ENCODE measurements around the gene TAF8.

TAF8 gene

DNA sequence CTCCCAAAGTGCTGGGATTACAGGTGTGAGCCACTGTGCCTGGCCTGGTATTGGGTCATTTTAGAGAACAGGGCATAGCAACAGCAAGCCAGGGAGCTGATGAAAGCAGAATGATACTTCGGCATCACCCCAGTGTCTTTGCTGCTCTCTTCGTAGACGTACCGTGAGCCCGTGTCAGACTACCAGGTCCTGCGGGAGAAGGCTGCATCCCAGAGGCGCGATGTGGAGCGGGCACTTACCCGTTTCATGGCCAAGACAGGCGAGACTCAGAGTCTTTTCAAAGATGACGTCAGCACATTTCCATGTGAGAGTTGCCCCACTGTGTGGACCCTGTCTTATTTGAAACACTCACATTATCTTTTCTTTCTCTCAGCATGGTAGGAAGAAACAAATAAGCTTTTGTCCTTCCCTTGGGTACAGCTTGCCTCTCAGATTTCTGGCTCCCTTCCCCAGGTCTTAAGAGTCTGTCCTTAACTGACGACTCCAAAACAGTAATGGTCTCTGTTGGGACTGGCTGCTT is 15.9 kb downstream of the TAF8 start:
- Histone ChIP-seq H3K27me3 (ENCODE audit: insufficient read depth, low read length) (no peaks in the 10 kb centered on the region), H2AFZ (ENCODE audit: low read length, unreplicated experiment) (no peak overlapping the region), H3K36me3 (ENCODE audit: insufficient read depth, low read length) (peaks cover 11% of the 10 kb centered on the region; the same call in 1 of the 2 replicates), H3K4me1 (ENCODE audit: control insufficient read depth, insufficient read depth, low read length, unreplicated experiment) (no peaks in the 10 kb centered on the region), H3K4me3 (ENCODE audit: low read depth, low read length) (no peak overlapping the region), H3K27ac (ENCODE audit: low read depth, low read length) (no peak overlapping the region), H3K79me2 (ENCODE audit: control insufficient read depth, insufficient read depth, low read length, unreplicated experiment) (no peaks in the 10 kb centered on the region)

DNA sequence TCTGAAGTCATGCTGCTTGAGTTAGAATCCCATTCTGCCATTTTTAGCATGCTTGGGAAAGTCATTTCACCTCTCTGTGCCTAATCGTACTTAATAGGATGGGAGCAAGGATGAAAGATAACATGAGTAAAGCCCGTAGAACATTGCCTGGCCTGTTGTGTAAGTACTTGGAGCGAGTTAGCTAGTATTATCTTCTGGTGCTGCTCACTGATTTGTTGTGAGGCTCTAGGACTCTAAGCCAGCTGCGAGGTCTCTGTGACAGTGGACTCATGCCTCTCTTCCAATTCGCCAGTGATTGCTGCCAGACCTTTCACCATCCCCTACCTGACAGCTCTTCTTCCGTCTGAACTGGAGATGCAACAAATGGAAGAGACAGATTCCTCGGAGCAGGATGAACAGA is 17.8 kb downstream of the TAF8 start:
- Histone ChIP-seq H2AFZ (ENCODE audit: low read length, unreplicated experiment) (no peak overlapping the region), H3K79me2 (ENCODE audit: control insufficient read depth, insufficient read depth, low read length, unreplicated experiment) (no peaks in the 10 kb centered on the region), H3K36me3 (ENCODE audit: insufficient read depth, low read length) (peaks cover 14% of the 10 kb centered on the region), H3K4me3 (ENCODE audit: low read depth, low read length) (no peak overlapping the region), H3K4me1 (ENCODE audit: control insufficient read depth, insufficient read depth, low read length, unreplicated experiment) (no peaks in the 10 kb centered on the region), H3K27me3 (ENCODE audit: insufficient read depth, low read length) (no peaks in the 10 kb centered on the region), H3K27ac (ENCODE audit: low read depth, low read length) (no peak overlapping the region)

DNA sequence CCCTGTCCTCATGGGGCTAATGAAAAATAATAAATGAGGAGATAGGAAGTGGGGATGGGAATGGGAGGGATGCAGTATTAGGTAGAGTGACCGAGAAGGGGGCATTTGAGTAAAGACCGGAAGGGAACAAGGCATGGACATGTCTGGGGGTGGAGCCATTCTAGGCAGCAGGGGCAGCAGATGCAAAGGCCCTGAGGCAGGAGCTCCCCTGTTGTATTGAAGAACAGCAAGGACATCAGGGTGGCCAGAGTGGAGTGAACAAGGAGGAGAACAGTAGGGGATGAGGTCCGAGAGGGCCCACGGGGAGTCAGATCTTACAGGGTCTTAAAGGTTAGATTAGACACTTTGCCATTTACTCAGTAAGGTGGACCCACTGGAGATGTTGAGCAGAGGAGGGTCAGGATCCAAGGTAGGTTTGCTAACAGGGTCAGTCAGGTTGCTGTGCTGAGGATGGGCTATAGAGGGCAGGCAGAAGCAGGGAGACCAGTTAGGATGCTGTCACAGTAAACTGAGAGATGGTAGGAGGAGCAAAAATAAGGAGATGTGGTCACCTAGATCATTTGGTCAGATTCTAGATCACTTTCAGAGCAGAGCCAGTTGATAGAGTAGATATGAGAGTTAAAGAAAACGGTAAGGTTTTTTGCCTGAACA is 18.7 kb downstream of the TAF8 start:
- Histone ChIP-seq H3K27me3 (ENCODE audit: insufficient read depth, low read length) (no peaks in the 10 kb centered on the region), H3K4me3 (ENCODE audit: low read depth, low read length) (no peak overlapping the region), H3K36me3 (ENCODE audit: insufficient read depth, low read length) (peaks cover 14% of the 10 kb centered on the region), H2AFZ (ENCODE audit: low read length, unreplicated experiment) (no peak overlapping the region), H3K4me1 (ENCODE audit: control insufficient read depth, insufficient read depth, low read length, unreplicated experiment) (no peaks in the 10 kb centered on the region), H3K79me2 (ENCODE audit: control insufficient read depth, insufficient read depth, low read length, unreplicated experiment) (no peaks in the 10 kb centered on the region), H3K27ac (ENCODE audit: low read depth, low read length) (no peak overlapping the region)

GRCh38 chr6:42071881-42072583 is 21.7 kb downstream of the TAF8 start:
- no peak overlapping the region for H2AFZ ChIP-seq (ENCODE audit: low read length, unreplicated experiment)
- no peak overlapping the region for H3K27ac ChIP-seq (ENCODE audit: low read depth, low read length)
- H3K27me3 ChIP-seq (ENCODE audit: insufficient read depth, low read length) = no peaks in the 10 kb centered on the region
- H3K4me3 ChIP-seq (ENCODE audit: low read depth, low read length) = no peak overlapping the region
- H3K79me2 ChIP-seq (ENCODE audit: control insufficient read depth, insufficient read depth, low read length, unreplicated experiment) = no peaks in the 10 kb centered on the region
- H3K4me1 ChIP-seq (ENCODE audit: control insufficient read depth, insufficient read depth, low read length, unreplicated experiment) = no peaks in the 10 kb centered on the region
- H3K36me3 ChIP-seq (ENCODE audit: insufficient read depth, low read length) = peaks cover 13% of the 10 kb centered on the region

DNA sequence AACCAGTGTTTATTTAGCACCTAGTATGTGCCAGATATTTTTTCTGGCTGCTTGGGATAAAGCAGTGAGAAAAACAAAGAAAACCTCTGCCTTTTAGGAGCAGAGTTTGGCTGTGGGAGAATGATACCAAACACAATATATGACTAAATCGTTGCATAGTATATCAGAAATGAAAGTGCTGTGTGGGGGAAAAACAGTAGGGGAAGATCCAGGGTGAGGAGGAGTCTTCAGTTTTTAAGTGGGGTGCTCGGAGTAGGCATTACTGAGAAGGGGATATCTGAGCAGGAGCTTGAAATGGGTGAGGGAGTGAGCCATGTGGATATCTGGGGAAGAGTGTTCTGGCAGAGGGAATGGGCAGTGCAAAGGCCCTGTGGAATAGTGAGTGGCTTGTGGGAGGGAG is 23.0 kb downstream of the TAF8 start:
- H3K79me2 ChIP-seq (ENCODE audit: control insufficient read depth, insufficient read depth, low read length, unreplicated experiment) = no peaks in the 10 kb centered on the region
- no peak overlapping the region for H2AFZ ChIP-seq (ENCODE audit: low read length, unreplicated experiment)
- H3K4me1 ChIP-seq (ENCODE audit: control insufficient read depth, insufficient read depth, low read length, unreplicated experiment) = no peaks in the 10 kb centered on the region
- H3K4me3 ChIP-seq (ENCODE audit: low read depth, low read length) = no peak overlapping the region
- H3K27me3 ChIP-seq (ENCODE audit: insufficient read depth, low read length) = no peaks in the 10 kb centered on the region
- H3K36me3 ChIP-seq (ENCODE audit: insufficient read depth, low read length) = peaks cover 18% of the 10 kb centered on the region
- no peak overlapping the region for H3K27ac ChIP-seq (ENCODE audit: low read depth, low read length)

- Histone ChIP-seq H2AFZ (ENCODE audit: low read length, unreplicated experiment) (no peak overlapping the region), H3K4me3 (ENCODE audit: low read depth, low read length) (no peak overlapping the region), H3K27ac (ENCODE audit: low read depth, low read length) (no peak overlapping the region), H3K4me1 (ENCODE audit: control insufficient read depth, insufficient read depth, low read length, unreplicated experiment) (no peaks in the 10 kb centered on the region), H3K36me3 (ENCODE audit: insufficient read depth, low read length) (peaks cover 10% of the 10 kb centered on the region), H3K79me2 (ENCODE audit: control insufficient read depth, insufficient read depth, low read length, unreplicated experiment) (no peaks in the 10 kb centered on the region), H3K27me3 (ENCODE audit: insufficient read depth, low read length) (no peaks in the 10 kb centered on the region)
These were observed 25.0 kb downstream of the TAF8 start for GRCh38 chr6:42075159-42075838.

GRCh38 chr6:42078386-42078785 is 28.1 kb downstream of the TAF8 start:
- H2AFZ ChIP-seq (ENCODE audit: low read length, unreplicated experiment) = no peak overlapping the region
- no peaks in the 10 kb centered on the region for H3K79me2 ChIP-seq (ENCODE audit: control insufficient read depth, insufficient read depth, low read length, unreplicated experiment)
- H3K4me1 ChIP-seq (ENCODE audit: control insufficient read depth, insufficient read depth, low read length, unreplicated experiment) = no peaks in the 10 kb centered on the region
- no peak overlapping the region for H3K4me3 ChIP-seq (ENCODE audit: low read depth, low read length)
- peaks cover 6% of the 10 kb centered on the region; the same call in 1 of the 2 replicates for H3K36me3 ChIP-seq (ENCODE audit: insufficient read depth, low read length)
- no peak overlapping the region for H3K27ac ChIP-seq (ENCODE audit: low read depth, low read length)
- H3K27me3 ChIP-seq (ENCODE audit: insufficient read depth, low read length) = no peaks in the 10 kb centered on the region

GRCh38 chr6:42079941-42080464 is 29.7 kb downstream of the TAF8 start:
- Histone ChIP-seq H3K4me3 (ENCODE audit: low read depth, low read length) (no peak overlapping the region), H3K27me3 (ENCODE audit: insufficient read depth, low read length) (no peaks in the 10 kb centered on the region), H2AFZ (ENCODE audit: low read length, unreplicated experiment) (no peak overlapping the region), H3K36me3 (ENCODE audit: insufficient read depth, low read length) (peaks cover 6% of the 10 kb centered on the region; the same call in 1 of the 2 replicates), H3K79me2 (ENCODE audit: control insufficient read depth, insufficient read depth, low read length, unreplicated experiment) (no peaks in the 10 kb centered on the region), H3K4me1 (ENCODE audit: control insufficient read depth, insufficient read depth, low read length, unreplicated experiment) (no peaks in the 10 kb centered on the region), H3K27ac (ENCODE audit: low read depth, low read length) (no peak overlapping the region)

GRCh38 chr6:42083530-42083929 is 33.2 kb downstream of the TAF8 start:
- Histone ChIP-seq H3K27ac (ENCODE audit: low read depth, low read length) (no peak overlapping the region), H2AFZ (ENCODE audit: low read length, unreplicated experiment) (no peak overlapping the region), H3K36me3 (ENCODE audit: insufficient read depth, low read length) (no peaks in the 10 kb centered on the region; the same call in 1 of the 2 replicates)

GRCh38 chr6:42084889-42085288 is 34.6 kb downstream of the TAF8 start:
- H3K36me3 ChIP-seq (ENCODE audit: insufficient read depth, low read length) = no peaks in the 10 kb centered on the region; the same call in 1 of the 2 replicates
- H2AFZ ChIP-seq (ENCODE audit: low read length, unreplicated experiment) = no peak overlapping the region
- no peak overlapping the region for H3K4me3 ChIP-seq (ENCODE audit: low read depth, low read length)

More at GRCh38 chr6:42083530-42083929, 33.2 kb downstream of the TAF8 start:
- Histone ChIP-seq H3K27me3 (ENCODE audit: insufficient read depth, low read length) (no peaks in the 10 kb centered on the region), H3K79me2 (ENCODE audit: control insufficient read depth, insufficient read depth, low read length, unreplicated experiment) (no peaks in the 10 kb centered on the region), H3K4me1 (ENCODE audit: control insufficient read depth, insufficient read depth, low read length, unreplicated experiment) (peaks cover 18% of the 10 kb centered on the region), H3K4me3 (ENCODE audit: low read depth, low read length) (no peak overlapping the region)

More at GRCh38 chr6:42084889-42085288, 34.6 kb downstream of the TAF8 start:
- H3K27ac ChIP-seq (ENCODE audit: low read depth, low read length) = no peak overlapping the region
- H3K79me2 ChIP-seq (ENCODE audit: control insufficient read depth, insufficient read depth, low read length, unreplicated experiment) = no peaks in the 10 kb centered on the region
- no peaks in the 10 kb centered on the region for H3K27me3 ChIP-seq (ENCODE audit: insufficient read depth, low read length)
- H3K4me1 ChIP-seq (ENCODE audit: control insufficient read depth, insufficient read depth, low read length, unreplicated experiment) = peaks cover 18% of the 10 kb centered on the region
